ENCODE results near the gene EML1.

The EML1 gene

DNA sequence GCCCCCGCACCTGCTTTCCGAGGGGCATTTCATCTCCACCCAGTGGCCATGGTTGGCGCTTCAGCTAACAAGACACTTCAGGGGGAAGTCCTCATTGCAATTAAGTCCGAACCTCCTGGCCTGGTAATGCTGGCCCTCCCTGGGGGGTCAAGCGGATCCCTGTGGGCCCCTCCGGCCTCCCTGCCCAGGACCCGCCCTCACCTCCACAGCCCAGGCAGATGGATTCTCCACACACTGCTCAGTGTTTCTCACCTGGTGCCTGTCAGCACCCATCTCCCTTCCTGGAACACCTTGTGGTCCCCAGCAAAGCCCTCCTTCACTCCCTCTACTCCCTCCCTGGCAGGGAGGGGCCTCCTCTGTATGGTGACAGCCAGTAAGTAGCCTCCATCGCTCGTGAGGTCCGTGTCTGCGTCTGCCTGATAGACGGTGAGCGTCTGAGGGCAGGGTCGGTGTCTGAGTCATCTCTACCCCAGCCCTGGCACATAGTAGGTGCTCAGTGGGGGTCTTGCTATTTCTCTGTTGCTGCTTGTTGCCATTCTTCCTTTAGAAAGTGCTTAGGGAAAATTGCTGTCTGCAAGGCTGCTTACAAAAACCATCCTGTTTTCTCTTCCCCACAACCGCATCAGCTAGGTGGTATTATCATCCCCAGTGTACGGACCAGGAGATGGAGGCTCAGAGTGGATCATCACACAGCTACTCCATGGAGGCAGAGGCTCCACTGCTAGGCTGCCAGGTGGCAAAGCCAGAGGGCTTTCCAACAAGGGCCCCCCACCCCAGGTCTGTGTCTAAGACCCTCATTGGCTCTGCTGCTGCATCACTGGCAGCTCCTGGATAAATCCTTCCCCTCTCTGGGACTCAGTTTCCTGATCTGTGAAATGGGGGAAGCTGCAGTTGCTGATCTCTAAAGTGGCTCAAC, 39.7 kb upstream of the EML1 start:
- H3K27ac ChIP-seq: no peak overlapping the region

DNA sequence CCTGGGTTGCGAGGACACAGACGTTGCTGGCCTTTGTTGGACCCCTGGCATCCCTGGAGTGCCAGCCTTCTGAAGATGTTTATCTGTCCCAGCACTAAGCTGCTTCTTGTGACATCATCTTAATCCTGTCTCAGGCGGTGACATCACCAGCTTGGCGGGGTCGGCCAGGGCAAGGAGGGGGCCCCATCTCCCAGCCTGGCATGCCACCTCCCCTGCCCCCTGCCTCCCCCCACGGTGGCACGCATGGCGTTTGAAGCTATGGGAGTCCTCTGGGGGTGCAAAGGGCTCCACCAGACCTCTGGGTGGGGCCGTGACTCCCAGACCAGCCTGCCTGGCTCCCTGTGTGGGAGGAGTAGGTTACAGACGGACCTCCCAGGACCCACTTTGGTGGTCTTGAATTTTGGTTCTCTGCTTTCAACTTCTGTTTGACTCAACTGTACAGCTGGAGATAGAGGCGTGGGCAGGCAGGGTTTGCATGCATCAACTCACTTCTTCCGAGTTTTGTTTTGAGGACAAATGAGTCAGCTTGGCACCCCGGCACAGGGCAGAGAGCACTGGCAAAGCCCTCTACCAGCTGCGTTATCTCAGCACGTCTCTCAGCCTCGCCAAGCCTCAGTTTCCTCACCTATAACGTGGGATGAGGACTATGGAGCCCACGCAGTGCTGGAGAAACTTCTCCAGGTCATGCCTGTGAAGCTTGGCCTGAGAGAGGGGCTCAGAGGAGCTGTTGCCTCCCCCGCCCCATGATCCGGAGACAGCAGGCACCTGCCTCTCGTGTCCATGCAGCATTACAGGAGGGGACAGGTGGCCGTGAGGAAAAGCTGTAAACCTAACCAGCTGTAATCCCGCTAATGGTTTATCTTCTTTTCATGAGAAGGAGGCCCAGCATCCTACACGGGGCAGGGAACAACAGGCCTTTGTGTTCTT, 38.8 kb upstream of the EML1 start:
- no peak for TF ChIP-seq ZFX (IDR thresholded peaks at IDR 0.05)
- TF ChIP-seq, protein P1, sequence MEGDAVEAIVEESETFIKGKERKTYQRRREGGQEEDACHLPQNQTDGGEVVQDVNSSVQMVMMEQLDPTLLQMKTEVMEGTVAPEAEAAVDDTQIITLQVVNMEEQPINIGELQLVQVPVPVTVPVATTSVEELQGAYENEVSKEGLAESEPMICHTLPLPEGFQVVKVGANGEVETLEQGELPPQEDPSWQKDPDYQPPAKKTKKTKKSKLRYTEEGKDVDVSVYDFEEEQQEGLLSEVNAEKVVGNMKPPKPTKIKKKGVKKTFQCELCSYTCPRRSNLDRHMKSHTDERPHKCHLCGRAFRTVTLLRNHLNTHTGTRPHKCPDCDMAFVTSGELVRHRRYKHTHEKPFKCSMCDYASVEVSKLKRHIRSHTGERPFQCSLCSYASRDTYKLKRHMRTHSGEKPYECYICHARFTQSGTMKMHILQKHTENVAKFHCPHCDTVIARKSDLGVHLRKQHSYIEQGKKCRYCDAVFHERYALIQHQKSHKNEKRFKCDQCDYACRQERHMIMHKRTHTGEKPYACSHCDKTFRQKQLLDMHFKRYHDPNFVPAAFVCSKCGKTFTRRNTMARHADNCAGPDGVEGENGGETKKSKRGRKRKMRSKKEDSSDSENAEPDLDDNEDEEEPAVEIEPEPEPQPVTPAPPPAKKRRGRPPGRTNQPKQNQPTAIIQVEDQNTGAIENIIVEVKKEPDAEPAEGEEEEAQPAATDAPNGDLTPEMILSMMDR (conservative IDR thresholded peaks at IDR 0.05): no peak
- H3K27ac ChIP-seq: no peak overlapping the region

More for the DNA sequence above, 39.7 kb upstream of the EML1 start:
- TF ChIP-seq, protein P1 (conservative IDR thresholded peaks at IDR 0.05): no peak
- TF ChIP-seq ZFX (IDR thresholded peaks at IDR 0.05): no peak

DNA sequence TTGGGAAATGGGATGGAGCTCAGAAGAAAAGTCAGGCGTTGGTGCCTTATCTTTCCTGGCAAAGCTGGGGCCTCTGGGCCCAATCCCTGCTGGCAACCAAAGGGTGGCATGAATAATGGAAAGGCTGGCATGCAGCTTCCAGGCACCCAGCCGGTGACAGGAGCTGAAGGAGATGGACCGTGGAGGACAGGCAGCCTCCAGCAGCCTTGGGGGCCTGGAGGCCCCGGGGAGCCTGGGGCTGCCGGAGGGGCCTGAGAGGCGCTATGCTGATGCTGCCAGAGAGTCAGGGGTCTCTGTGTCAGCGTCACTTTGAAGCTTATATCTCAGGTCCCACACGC, 38.2 kb upstream of the EML1 start:
- TF ChIP-seq, protein P1 (conservative IDR thresholded peaks at IDR 0.05): no peak
- TF ChIP-seq ZFX (IDR thresholded peaks at IDR 0.05): no peak
- H3K27ac ChIP-seq: no peak overlapping the region

DNA sequence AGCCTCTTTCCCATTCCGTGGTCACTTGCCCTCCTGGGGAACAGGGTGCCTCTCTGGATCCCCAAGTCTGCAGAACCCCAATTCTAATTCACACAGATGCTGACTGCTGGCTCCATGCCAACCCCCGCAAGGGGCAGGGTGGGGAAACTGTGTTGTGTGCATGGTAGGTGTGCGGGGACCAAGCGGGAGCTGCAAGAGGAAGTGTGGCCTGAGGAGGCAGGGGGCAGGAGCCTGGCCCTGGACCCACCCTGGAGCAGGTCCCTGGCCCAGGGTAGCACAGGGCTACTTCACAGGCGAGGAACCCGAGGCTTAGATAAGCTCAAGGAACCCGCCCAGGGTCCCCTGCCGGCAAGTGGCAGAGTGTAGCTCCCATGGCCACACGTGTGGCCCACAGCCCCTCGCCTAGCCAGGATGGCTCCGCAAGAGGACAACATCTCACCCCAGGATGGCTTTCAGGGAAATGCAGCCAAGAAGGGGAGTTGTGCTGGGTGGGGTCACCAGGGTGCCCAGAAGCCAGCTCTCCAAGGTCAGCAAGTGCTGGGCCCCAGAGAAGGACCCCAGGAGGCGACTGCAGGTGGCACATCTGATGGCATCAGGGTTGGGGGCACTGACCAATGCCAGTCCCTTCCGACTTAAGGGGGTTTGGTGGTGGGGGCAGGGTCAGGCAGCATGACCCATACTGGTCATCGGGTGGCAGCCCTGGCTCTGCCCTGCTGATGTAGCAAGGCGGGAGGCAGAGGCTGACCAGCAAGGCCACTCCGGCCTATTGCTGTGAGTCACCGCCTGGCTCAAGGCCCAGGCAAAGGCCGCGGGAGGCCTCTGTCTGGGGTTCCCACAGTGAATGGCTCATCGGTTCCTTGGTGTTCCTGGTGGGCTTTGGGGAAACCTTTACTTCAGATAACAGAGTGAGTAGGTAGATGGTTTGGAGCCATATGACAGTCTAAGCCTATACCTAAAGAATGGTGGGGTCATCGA, 37.3 kb upstream of the EML1 start:
- TF ChIP-seq ZFX (IDR thresholded peaks at IDR 0.05): no peak
- TF ChIP-seq, protein P1 (conservative IDR thresholded peaks at IDR 0.05): no peak
- no peak overlapping the region for H3K27ac ChIP-seq

DNA sequence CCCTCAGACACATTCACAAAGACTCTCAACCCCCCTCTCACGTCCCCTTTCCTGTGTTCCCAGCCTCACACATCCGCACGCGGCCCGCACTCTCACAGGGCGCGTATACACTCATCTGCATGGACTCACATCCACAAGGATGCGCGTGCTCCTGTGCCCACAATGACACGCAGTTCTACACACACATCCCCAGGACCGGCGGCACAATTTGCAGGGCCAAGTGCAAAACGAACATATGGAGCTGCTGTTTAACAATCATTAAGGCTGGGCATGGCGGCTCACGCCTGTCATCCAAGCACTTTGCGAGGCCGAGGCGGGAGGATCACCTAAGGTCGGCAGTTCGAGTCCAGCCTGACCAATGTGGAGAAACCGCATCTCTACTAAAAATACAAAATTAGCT, 36.4 kb upstream of the EML1 start:
- no peak overlapping the region for H3K27ac ChIP-seq
- TF ChIP-seq, protein P1 (conservative IDR thresholded peaks at IDR 0.05): no peak
- no peak for TF ChIP-seq ZFX (IDR thresholded peaks at IDR 0.05)

DNA sequence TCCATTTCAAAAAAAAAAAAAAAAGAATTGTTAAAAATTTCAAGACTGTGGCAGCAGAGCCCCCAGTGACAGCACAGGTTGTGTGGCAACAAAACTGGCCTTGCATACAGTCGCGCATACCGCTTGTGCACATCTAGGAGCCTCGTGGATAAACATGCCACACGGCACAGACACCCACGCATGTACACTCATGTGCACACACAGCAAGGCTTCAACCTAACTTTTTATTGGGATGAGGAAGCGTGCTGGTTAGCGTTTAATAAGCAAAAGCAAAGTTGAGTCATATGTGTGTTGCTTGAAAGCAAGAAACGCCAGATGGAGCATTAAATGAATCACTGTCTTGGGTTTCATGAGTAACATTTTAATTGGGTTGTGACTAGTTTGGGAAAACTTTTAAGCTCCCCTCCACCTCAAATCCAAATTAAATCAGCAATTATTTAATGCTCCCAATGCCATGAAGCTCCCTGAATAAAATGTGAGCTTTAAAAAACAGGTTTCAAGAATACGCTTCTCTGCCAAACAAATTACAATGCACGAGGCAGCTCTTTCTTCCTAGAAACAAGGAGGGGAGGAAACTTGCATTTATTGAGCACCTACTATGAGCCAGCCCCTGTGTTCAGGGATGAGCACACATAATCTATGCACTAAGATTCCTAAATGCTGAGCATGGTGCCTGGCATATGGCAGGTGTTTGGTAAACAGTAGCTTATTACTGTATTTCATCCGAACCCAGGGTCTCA, 35.7 kb upstream of the EML1 start:
- H3K27ac ChIP-seq: no peak overlapping the region
- TF ChIP-seq ZFX (IDR thresholded peaks at IDR 0.05): no peak
- TF ChIP-seq, protein P1 (conservative IDR thresholded peaks at IDR 0.05): no peak

Measured in C4-2B (cell line).